HTR-8/SVneo (cell line): ENCODE data around the gene RNF103.
"Not testable (repeated sequence)": the region's sequence is repeated elsewhere in the genome, so short reads cannot be mapped to it uniquely, and the experiment has no call there.

Experiments used
- DNase-seq: peaks from one replicate; pipeline ENCODE4 v3.0.0; 2011; ENCODE audit warnings: low spot score, mixed read lengths; ENCODE audit not compliant: insufficient read length
- FAIRE-seq: peaks from 2 replicates; lab custom pipeline; 2011; peaks lifted over from hg19 to GRCh38; lab: Jason Lieb, UNC

The RNF103 gene

GRCh38 chr2:86623494-86624266 lies at the start of gene RNF103:
Gene RNF103, minus strand, starts transcription at chr2:86623865. Its CDS starts 979 bp downstream, at chr2:86622886.
- FAIRE-seq: peak; percentile 77

GRCh38 chr2:86673011-86673410 lies 49.3 kb upstream of the RNF103 start:
- FAIRE-seq: no peak

More at GRCh38 chr2:86623494-86624266, at the start of gene RNF103:
- peak; percentile 91 for DNase-seq

GRCh38 chr2:86672027-86672545 lies 48.4 kb upstream of the RNF103 start:
- FAIRE-seq (no peak), DNase-seq (no peak)

More at GRCh38 chr2:86673011-86673410, 49.3 kb upstream of the RNF103 start:
- DNase-seq: no peak

- no peak for DNase-seq
- peak; percentile 33 for FAIRE-seq
Observed at GRCh38 chr2:86671337-86671981, 47.8 kb upstream of the RNF103 start.

GRCh38 chr2:86669323-86669722 lies 45.7 kb upstream of the RNF103 start:
- not testable (repeated sequence) for FAIRE-seq, DNase-seq

GRCh38 chr2:86661333-86661732 lies 37.7 kb upstream of the RNF103 start:
- FAIRE-seq (no peak), DNase-seq (no peak)

GRCh38 chr2:86650188-86650587 lies 26.5 kb upstream of the RNF103 start:
- FAIRE-seq (no peak), DNase-seq (no peak)

GRCh38 chr2:86649119-86649947 lies 25.7 kb upstream of the RNF103 start:
- DNase-seq: no peak
- no peak for FAIRE-seq

GRCh38 chr2:86648681-86649080 lies 25.0 kb upstream of the RNF103 start:
- DNase-seq (no peak), FAIRE-seq (no peak)

GRCh38 chr2:86646865-86647264 lies 23.2 kb upstream of the RNF103 start:
- DNase-seq (no peak), FAIRE-seq (no peak)

GRCh38 chr2:86646329-86646728 lies 22.7 kb upstream of the RNF103 start:
- DNase-seq: no peak
- no peak for FAIRE-seq

- peak; percentile 46 for FAIRE-seq
- DNase-seq: no peak
Observed at GRCh38 chr2:86645752-86646151, 22.1 kb upstream of the RNF103 start.

GRCh38 chr2:86638712-86639111 lies 15.0 kb upstream of the RNF103 start:
- no peak for FAIRE-seq
- DNase-seq: no peak

- no peak for FAIRE-seq
- DNase-seq: no peak
Observed at GRCh38 chr2:86636842-86637241, 13.2 kb upstream of the RNF103 start.

- peak; percentile 38 for FAIRE-seq
- no peak for DNase-seq
Observed at GRCh38 chr2:86634352-86634751, 10.7 kb upstream of the RNF103 start.

GRCh38 chr2:86633155-86633651 lies 9.5 kb upstream of the RNF103 start:
- FAIRE-seq (no peak), DNase-seq (no peak)

- no peak for DNase-seq
- FAIRE-seq: no peak
Observed at GRCh38 chr2:86632672-86633071, 9.0 kb upstream of the RNF103 start.

GRCh38 chr2:86631846-86632485 lies 8.3 kb upstream of the RNF103 start:
- FAIRE-seq (no peak), DNase-seq (no peak)

- DNase-seq (no peak), FAIRE-seq (no peak)
Observed at GRCh38 chr2:86628091-86628522, 4.4 kb upstream of the RNF103 start.

GRCh38 chr2:86627550-86627949 lies 3.9 kb upstream of the RNF103 start:
- FAIRE-seq (no peak), DNase-seq (no peak)
